Middle frontal gyrus (tissue), 1 donor: ENCODE measurements around the gene ATCAY.

Source experiments
- DNase-seq: peaks from one replicate; pipeline ENCODE4 v3.0.0-alpha.2; 2015; ENCODE audit warnings: low spot score; ENCODE audit errors: extremely low spot score

The ATCAY gene

DNA sequence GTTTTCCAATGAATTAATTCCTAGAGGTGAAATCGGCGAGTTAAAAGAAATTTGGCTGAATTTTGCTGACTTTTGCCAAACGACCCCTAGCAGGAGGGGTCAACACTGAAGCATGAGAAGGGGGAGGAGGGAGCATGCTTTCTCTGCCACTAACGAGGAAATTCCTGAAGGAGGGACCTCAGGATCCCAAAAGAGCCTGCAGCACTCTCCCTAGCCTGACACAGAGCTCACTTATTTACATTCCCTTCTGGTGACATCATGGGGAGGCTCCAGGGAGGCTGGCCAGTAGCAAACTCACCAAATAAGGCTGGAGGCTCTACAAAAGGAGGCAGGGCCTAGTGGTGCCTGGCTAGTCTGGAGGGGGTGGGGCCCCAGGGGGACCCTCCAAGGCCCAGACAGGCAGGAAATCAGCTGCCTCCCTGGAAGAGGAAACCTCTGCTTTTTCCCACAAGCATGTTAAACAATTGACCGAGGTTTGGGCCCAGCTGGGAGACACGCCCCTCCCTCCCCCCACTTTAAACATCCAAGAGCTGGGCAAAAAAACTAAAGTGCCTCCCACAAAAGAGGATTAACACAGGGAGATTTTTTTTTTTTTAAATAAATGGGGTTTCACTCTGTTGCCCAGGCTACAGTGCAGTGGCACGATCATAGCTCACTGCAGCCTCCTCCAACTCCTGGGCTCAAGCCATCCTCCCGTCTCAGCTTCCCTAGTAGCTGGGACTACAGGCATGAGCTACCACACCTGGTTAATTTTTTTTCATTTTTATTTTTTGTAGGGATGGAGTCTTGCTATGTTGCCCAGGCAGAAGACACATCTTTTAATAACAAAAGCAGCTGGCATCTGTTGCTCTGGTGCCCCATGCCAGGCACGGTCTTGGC lies 88.3 kb downstream of the ATCAY start:
- no peak for DNase-seq

- DNase-seq: no peak
Measured at GRCh38 chr19:3969435-3970312, 89.2 kb downstream of the ATCAY start.

DNA sequence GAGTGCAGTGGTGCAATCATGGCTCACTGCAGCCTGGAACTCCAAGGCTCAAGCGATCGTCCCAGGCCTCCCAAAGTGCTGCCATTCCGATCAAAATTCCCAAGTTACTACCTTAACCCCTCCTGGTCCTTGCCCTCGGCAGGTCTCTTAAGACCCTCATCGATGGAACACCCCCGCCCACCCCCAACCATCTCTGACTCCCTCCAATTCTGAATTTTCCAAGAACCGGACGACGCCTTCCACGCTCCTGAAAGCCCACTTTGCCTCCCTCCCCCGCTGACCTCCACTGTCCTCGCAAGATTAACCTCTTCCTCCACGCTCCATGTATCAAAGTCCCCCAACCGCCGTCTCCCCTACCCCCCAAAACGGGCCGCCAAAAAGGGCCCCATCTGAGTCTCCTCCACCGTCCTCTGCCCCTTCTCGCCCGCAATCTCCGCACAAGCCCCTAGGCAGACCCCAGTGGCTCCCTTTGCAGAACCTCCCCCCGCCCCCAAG lies 89.9 kb downstream of the ATCAY start:
- no peak for DNase-seq

DNA sequence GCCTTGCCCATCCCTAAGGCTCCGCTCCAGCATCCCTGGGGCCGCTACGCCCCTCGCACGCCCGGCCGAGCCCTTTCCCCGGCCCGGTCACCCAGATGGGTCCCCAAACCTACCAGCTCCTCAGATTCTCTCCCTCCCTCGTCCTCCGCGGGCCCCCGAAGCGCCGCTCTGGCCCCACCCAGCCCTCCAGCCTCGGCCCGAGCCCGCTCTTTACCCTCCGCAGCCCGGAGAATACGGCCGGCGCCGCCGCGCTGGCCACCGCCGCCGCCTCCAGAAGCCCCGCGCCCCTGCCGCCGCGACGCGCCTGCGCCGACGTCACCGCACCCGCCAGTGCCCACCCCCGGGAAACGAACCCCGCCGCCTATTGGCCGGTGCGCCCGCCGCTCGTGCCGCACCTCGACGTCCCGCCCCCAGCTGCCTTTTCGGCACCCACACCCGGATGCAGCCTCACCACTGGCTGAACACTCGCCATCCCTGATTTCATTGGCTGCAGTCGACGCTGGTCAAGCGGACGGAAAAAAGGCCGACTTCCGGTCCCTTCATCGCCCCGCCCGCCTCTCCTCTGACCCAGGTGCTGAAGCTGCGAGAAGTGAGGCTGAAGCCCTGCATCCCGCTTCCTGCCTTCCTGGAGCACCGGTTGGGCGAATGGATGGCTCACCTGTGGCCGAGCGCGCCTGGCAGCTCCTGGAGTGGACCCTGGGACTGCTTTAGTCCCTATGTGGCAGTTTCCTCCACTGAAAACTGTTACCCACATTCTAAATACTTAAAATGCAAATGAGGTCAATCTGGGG lies 90.5 kb downstream of the ATCAY start, which contains the start of gene DAPK3:
Gene DAPK3, minus strand, starts transcription at position 292 of the 791 bp plus-strand sequence. CDS start 1,364 bp downstream, outside the sequence.
- DNase-seq: peak; percentile 98

GRCh38 chr19:3975144-3975543 lies 94.7 kb downstream of the ATCAY start:
- no peak for DNase-seq

GRCh38 chr19:3975637-3976087 lies 95.2 kb downstream of the ATCAY start:
- DNase-seq: no peak

GRCh38 chr19:3976495-3977241 lies 96.2 kb downstream of the ATCAY start:
- no peak for DNase-seq
